T-cell (primary cell): ENCODE results near the gene DENND4A. TPM values are rescaled to one million over a fixed set of nuclear protein-coding genes. Genes with fewer than 3 reads are reported as not detected.

Experiments used
- ATAC-seq, 4 experiments: fragments of 200-7000 bp in 3 of 4; fragments of 150-1000 bp in 1 of 4; cut with Tn5 transposase; replicated peaks in 1 of 4; 1 replicate in 3 of 4; 2 replicates in 1 of 4; pipeline ENCODE4 v1.10.0; 2021; ENCODE audit warnings: moderate library complexity in 3 of 4, mild to moderate bottlenecking in 2 of 4, moderate number of reproducible peaks in 1 of 4
- CTCF ChIA-PET, 2 donors: fragments of 300-600 bp; sonication (Branson Sonifier 250); formaldehyde crosslinking; loops; one replicate each; lab custom pipeline; 2022; ENCODE audit warnings: antibody characterized with exemption in 2 of 2; lab: Charles Lee
- POLR2A ChIA-PET, 2 donors: fragments of 300-600 bp; sonication (Branson Sonifier 250); formaldehyde crosslinking; loops; one replicate each; lab custom pipeline; 2022; ENCODE audit warnings: antibody characterized with exemption in 2 of 2; lab: Charles Lee
- DNase-seq, 35 experiments: peaks; one replicate each; pipeline versions ENCODE4 v3.0.0 to v3.0.0-alpha.2; 2013 to 2023
- H3K27ac ChIP-seq: one replicate; pipeline ENCODE4 v1.5.1; 2013; ENCODE audit warnings: low read length
- H3K27me3 ChIP-seq, 2 experiments: replicated peaks in 1 of 2; 1 replicate in 1 of 2; 2 replicates in 1 of 2; pipeline versions ENCODE4 v1.6.1 to v1.7.0; 2013; ENCODE audit warnings: low read length in 1 of 2, mixed read lengths in 1 of 2; ENCODE audit not compliant: control insufficient read depth in 2 of 2, insufficient read depth in 2 of 2; ENCODE audit errors: extremely low read depth in 1 of 2
- H3K36me3 ChIP-seq, 2 donors: 1 replicate in 1 of 2; 2 replicates in 1 of 2; pipeline versions ENCODE4 v1.6.1 to v1.7.0; 2013; ENCODE audit warnings: low read length in 1 of 2; ENCODE audit not compliant: control insufficient read depth in 2 of 2, insufficient read depth in 1 of 2; ENCODE audit errors: extremely low read depth in 1 of 2
- H3K4me1 ChIP-seq, 2 experiments: 1 replicate in 1 of 2; 2 replicates in 1 of 2; pipeline versions ENCODE4 v1.6.1 to v1.7.0; 2013; ENCODE audit warnings: low read length in 2 of 2, mixed read lengths in 1 of 2; ENCODE audit not compliant: insufficient read depth in 2 of 2, control insufficient read depth in 1 of 2; ENCODE audit errors: extremely low read depth in 1 of 2
- H3K4me3 ChIP-seq, 2 donors: 1 replicate in 1 of 2; 2 replicates in 1 of 2; pipeline versions ENCODE4 v1.5.1 to v1.7.0; 2013; ENCODE audit warnings: mild to moderate bottlenecking in 2 of 2, low read length in 1 of 2, moderate library complexity in 1 of 2; ENCODE audit not compliant: control insufficient read depth in 1 of 2; ENCODE audit errors: extremely low read depth in 1 of 2
- H3K9me3 ChIP-seq: 2 replicates; pipeline ENCODE4 v1.7.0; 2013
- H3K27ac Mint-ChIP-seq, 2 donors: one replicate each; pipeline ENCODE4 v1.8.0; 2020 to 2021; ENCODE audit warnings: mild to moderate bottlenecking in 2 of 2, mixed read lengths in 2 of 2
- H3K27me3 Mint-ChIP-seq, 2 donors: one replicate each; pipeline ENCODE4 v1.8.0; 2021 to 2022; ENCODE audit warnings: mixed read lengths in 2 of 2
- H3K36me3 Mint-ChIP-seq: one replicate; pipeline ENCODE4 v1.8.0; 2021; ENCODE audit warnings: mixed read lengths
- H3K4me1 Mint-ChIP-seq, 3 donors: one replicate each; pipeline ENCODE4 v1.8.0; 2020 to 2022; ENCODE audit warnings: mixed read lengths in 3 of 3, mild to moderate bottlenecking in 1 of 3
- H3K4me3 Mint-ChIP-seq, 3 donors: one replicate each; pipeline ENCODE4 v1.8.0; 2020 to 2022; ENCODE audit warnings: mild to moderate bottlenecking in 3 of 3, mixed read lengths in 3 of 3, moderate library complexity in 3 of 3
- H3K9me3 Mint-ChIP-seq, 3 donors: one replicate each; pipeline ENCODE4 v1.8.0; 2020 to 2022; ENCODE audit warnings: mixed read lengths in 3 of 3
- WGBS: methylation state at CpG from one replicate; pipeline ENCODE4 v1.1.5; 2013; ENCODE audit warnings: missing lambda C conversion rate; ENCODE audit not compliant: insufficient coverage; 5-methylcytosine and 5-hydroxymethylcytosine counted together
- total RNA-seq, 35 experiments: library from RNA in 6 of 35; stranded (reverse) in 6 of 35; fragments of 120-200 nt in 1 of 35; gene quantifications; one replicate each; pipeline versions ENCODE4 v1.2.1 to v1.2.4 and lab custom pipeline; 2013 to 2026

The DENND4A gene
- 10 to 100 TPM; 49.7 to 76.3 (median 57.1) TPM for total RNA-seq
- total RNA-seq (2013): 72.1 TPM
- 88.0 to 352 (median 206) reads per million in 29 experiments for total RNA-seq (lab: John Stamatoyannopoulos, UW)

DNA sequence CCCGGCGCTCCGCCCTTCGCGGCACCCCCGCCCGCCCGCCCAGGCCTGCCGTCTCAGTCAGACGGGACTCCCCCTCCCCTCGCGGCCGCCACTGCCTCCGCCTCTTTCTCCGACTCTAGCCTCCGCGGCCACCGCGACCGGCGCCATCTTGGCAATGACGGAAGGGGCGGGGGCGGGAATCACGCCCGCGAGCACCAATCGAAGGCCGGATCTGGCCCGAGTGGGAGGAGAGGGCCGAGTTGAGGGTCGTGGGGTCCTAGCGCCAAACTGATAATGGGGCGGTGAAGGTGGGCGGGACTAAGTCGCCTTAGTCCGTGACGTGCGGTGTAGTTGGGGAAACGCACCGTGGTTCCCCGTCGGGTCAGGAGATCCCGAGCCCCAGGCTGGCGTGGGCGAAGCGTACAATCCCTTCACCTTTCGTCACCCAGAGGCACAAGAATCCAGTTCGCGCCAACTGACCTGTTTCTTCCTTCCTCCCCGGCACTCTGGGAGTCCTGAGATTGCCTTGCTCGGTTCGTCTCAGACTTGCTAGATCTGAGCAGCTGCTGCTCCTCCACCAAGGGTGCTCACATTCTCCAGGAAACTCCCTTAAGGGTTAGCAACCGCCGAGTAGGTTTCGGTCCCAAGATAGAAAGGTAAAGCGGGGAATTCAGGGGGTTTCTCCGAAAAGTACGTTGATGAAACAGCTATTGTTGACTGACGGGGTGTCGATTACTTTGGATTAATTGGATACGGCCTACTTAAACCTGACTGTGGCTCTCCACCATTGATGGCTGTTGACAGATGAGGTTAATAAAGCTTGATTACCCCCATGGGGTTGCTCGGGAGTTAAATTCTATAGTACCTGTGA lies at the start of gene DENND4A:
Gene DENND4A (minus strand): TSS at position 156 of the 850 bp plus-strand sequence. CDS start 35,843 bp downstream, outside the sequence.
- ATAC-seq: peak; percentile 83 to 86 (median 86)
- CTCF ChIA-PET: interaction anchor here (0.5 to 3.4 kb wide), 9 partner anchors 8 to 1873 kb away, joined by 3 to 34 read pairs (median 6); partner anchors contain the start of gene RAB11A (in 1 of the 2)
- POLR2A ChIA-PET: interaction anchor here (0.6 to 4.4 kb wide), 31 partner anchors 9 to 500 kb away, joined by 3 to 98 read pairs (median 6); partner anchors contain the start of gene RAB11A (in 1 of the 2)
- H3K4me1 Mint-ChIP-seq: peaks cover 43 to 60% (median 59%) of the 10 kb centered on the region in 3 donors
- H3K36me3 ChIP-seq: no peaks in the 10 kb centered on the region
- H3K4me3 Mint-ChIP-seq: peak within 1 kb of the TSS; percentile 86 to 91 (median 89)
- H3K27ac ChIP-seq: peak within 1 kb of the TSS; percentile 99
- peak within 1 kb of the TSS; percentile 93 to 95 for H3K27ac Mint-ChIP-seq
- H3K9me3 Mint-ChIP-seq: no peaks in the 10 kb centered on the region
- no peaks in the 10 kb centered on the region for H3K9me3 ChIP-seq
- peaks cover 22 to 27% of the 10 kb centered on the region in 2 experiments for H3K4me1 ChIP-seq
- 0% methylated on average over 28 of the region's 63 CpGs for WGBS
- DNase-seq: peak; percentile 97 to 99 (median 98)
- peak within 1 kb of the TSS; percentile 86 to 97 for H3K4me3 ChIP-seq
- H3K27me3 Mint-ChIP-seq: no peaks in the 10 kb centered on the region
- no peaks in the 10 kb centered on the region for H3K27me3 ChIP-seq
- peaks cover 4% of the 10 kb centered on the region for H3K36me3 Mint-ChIP-seq

DNA sequence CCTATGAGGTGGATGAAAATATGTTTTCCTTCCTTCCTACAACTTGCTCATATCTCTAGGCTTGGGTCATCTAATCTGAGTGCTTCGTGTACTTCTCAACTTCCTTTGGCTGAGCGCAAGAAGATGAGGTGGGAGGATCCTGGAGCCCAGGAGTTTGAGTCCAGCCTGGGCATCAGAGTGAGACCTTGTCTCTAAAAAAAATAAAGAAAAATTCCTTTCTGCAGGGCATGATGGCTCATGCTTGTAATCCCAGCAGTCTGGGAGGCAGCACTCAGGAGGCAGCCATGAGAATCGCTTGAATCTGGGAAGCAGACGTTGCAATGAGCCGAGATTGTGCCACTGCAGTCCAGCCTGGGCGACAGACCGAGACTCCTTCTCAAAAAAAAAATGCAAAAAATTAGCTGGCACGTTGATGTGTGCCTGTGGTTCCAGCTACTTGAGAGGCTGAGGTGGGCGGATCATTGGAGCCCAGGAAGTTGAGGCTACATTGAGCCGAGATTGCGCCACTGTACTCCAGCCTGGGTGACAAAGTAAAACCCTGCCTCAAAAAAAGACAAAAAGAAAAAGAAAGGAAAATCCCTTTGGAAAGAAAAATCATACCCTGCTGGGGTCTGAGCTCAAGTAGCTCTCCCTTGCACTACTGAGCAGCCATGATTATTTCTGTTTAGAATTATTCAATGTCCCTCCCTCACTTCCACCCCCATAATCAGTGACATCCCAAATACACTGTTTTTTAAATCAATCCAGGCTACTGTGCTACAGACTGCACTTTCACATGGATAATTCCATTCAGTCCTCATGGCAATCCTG lies 49.2 kb upstream of the DENND4A start:
- Histone ChIP-seq H3K4me3 (no peak overlapping the region), H3K4me1 (no peaks in the 10 kb centered on the region), H3K36me3 (no peaks in the 10 kb centered on the region), H3K27me3 (no peaks in the 10 kb centered on the region), H3K9me3 (no peaks in the 10 kb centered on the region), H3K27ac (no peak overlapping the region)
- ChIA-PET CTCF (interaction anchor here in 1 of 2 donors (1.4 kb wide), 1 partner anchor 22 kb away, joined by 3 read pairs; no protein-coding TSS in a partner anchor), POLR2A (no interaction called here)
- Mint-ChIP-seq H3K4me3 (no peak overlapping the region), H3K9me3 (no peaks in the 10 kb centered on the region), H3K36me3 (no peaks in the 10 kb centered on the region), H3K27me3 (no peaks in the 10 kb centered on the region), H3K4me1 (peaks cover 0 to 3% (median 0%) of the 10 kb centered on the region in 3 donors), H3K27ac (no peak overlapping the region)
- no peak for ATAC-seq
- DNase-seq: no peak
- whole genome bisulfite sequencing: 82% methylated on average over 9 of the region's 11 CpGs

DNA sequence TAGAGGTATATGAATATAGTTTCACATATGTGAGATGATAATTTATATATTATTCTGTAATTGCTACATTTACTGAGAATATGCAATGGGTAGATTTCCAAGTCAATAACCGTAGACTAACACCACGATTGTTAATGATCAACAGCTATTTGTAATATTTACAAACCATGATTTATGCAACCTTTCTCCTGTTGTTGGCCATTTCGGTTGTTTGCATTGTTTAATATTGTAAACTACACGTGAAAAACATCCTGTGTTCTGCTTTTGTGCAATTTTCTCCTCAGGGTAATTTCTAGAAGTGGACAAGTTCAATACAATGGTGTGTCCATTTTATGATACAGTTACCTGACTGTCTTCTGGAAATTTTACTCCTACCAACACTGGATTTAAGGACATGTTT lies 47.9 kb upstream of the DENND4A start:
- no peaks in the 10 kb centered on the region for H3K4me1 ChIP-seq
- H3K27me3 ChIP-seq: no peaks in the 10 kb centered on the region
- DNase-seq (no peak), ATAC-seq (no peak)
- H3K4me3 ChIP-seq: no peak overlapping the region
- no peaks in the 10 kb centered on the region for H3K9me3 ChIP-seq
- H3K27ac ChIP-seq: no peak overlapping the region
- ChIA-PET CTCF (no interaction called here), POLR2A (interaction anchor here in 1 of 2 donors (0.5 kb wide), 1 partner anchor 92 kb away, joined by 3 read pairs; no protein-coding TSS in a partner anchor)
- no peaks in the 10 kb centered on the region for H3K27me3 Mint-ChIP-seq
- no peaks in the 10 kb centered on the region for H3K36me3 Mint-ChIP-seq
- H3K4me1 Mint-ChIP-seq: peaks cover 3 to 6% (median 3%) of the 10 kb centered on the region in 3 donors
- no peaks in the 10 kb centered on the region for H3K9me3 Mint-ChIP-seq
- WGBS: no CpG with 5 or more reads among the region's 4 CpGs
- no peaks in the 10 kb centered on the region for H3K36me3 ChIP-seq
- H3K27ac Mint-ChIP-seq: no peak overlapping the region
- no peak overlapping the region for H3K4me3 Mint-ChIP-seq

DNA sequence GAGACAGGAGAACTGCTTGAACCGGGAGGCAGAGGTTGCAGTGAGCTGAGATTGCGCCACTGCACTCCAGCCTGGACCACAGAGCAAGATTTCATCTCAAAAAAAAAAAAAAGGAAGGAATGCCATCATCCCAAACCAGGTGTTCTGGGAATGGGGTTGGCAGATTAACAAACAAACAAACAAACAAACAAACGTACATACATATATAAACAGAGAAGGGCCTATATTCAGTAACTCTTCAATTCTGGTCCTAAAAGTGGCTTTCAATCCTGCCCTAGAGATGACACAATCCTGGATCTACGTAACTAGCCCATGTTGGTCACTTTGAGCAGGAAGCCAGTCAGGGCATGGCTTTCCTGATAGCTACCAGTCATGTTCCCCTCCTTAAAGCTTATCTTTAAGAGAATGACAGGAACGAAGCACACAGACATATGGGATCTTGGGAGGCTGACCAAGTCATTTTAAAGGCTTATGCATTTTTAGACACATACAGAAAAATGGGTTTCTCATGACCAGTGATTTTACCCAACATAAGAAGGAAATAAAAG lies 47.3 kb upstream of the DENND4A start:
- Mint-ChIP-seq H3K27me3 (no peaks in the 10 kb centered on the region), H3K4me3 (no peak overlapping the region), H3K27ac (no peak overlapping the region), H3K4me1 (peaks cover 6 to 10% (median 6%) of the 10 kb centered on the region in 3 donors), H3K36me3 (no peaks in the 10 kb centered on the region), H3K9me3 (no peaks in the 10 kb centered on the region)
- ATAC-seq: no peak
- no peak for DNase-seq
- no peaks in the 10 kb centered on the region for H3K36me3 ChIP-seq
- H3K4me3 ChIP-seq: no peak overlapping the region
- no peaks in the 10 kb centered on the region for H3K27me3 ChIP-seq
- H3K27ac ChIP-seq: no peak overlapping the region
- H3K4me1 ChIP-seq: peaks cover 0 to 4% of the 10 kb centered on the region in 2 experiments
- 100% methylated on average over 2 of the region's 5 CpGs for WGBS
- no peaks in the 10 kb centered on the region for H3K9me3 ChIP-seq
- ChIA-PET POLR2A (interaction anchor here in 1 of 2 donors (0.6 kb wide), 1 partner anchor 67 kb away, joined by 3 read pairs; no protein-coding TSS in a partner anchor), CTCF (no interaction called here)

DNA sequence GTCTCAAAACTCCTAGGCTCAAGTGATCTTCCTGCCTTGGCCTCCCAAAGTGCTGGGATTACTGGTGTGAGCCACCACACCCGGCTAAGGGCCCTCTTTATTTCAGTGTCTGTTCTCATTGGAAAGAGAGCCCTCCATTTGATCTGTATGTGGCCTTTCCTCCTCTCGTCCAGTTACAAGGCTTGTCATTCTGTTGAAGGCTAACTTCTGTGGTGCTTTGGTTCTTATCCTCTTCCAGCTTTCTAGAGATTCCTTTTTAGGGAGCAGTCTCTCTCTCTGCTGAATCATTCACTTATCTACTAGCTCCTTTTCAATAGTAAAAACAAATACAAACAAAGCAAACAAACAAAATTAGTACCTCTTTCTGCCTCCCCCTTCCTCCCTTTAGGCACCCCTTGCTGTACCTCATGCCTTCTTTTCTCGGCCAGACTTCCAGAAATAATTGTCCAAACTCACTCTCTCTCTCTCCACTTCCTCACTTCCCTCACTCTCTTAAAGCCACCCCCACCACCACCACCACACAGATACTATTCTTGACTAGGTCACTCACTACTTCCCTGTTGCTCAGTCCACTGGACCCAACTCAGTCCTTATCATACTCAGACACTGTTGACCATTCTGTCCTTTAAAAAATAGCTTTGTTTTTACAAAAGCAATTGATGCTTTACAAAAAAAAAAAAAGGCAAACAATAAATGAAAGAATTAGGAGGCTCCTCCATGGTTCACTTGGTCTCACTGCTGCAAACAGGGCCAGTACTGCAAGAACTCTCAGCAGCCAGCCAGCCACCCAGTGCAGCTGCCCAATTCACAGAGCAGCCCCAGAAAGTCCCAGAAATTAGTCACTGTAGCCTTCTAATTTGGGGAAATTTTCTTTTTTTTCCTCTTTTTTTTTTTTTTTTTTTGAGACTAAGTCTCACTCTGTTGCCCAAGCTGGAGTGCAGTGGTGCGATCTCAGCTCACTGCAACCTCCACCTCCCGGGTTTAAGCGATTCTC lies 45.5 kb upstream of the DENND4A start:
- H3K4me3 Mint-ChIP-seq: no peak overlapping the region
- no peak overlapping the region for H3K27ac ChIP-seq
- 79% methylated on average over 2 of the region's 6 CpGs for WGBS

More for the DNA sequence above, 45.5 kb upstream of the DENND4A start:
- POLR2A ChIA-PET: interaction anchor here (0.6 to 0.7 kb wide), 2 partner anchors 22 to 89 kb away, joined by 3 to 6 read pairs; no protein-coding TSS in a partner anchor
- Histone ChIP-seq H3K4me1 (peaks cover 14 to 21% of the 10 kb centered on the region in 2 experiments), H3K36me3 (no peaks in the 10 kb centered on the region), H3K9me3 (no peaks in the 10 kb centered on the region), H3K4me3 (no peak overlapping the region), H3K27me3 (no peaks in the 10 kb centered on the region)
- no peak for ATAC-seq
- H3K27me3 Mint-ChIP-seq: no peaks in the 10 kb centered on the region
- H3K27ac Mint-ChIP-seq: peak overlapping the region in 1 of 2 donors; percentile 7
- DNase-seq: no peak
- no peaks in the 10 kb centered on the region for H3K36me3 Mint-ChIP-seq
- H3K4me1 Mint-ChIP-seq: peaks cover 24 to 26% (median 24%) of the 10 kb centered on the region in 3 donors
- H3K9me3 Mint-ChIP-seq: no peaks in the 10 kb centered on the region
- CTCF ChIA-PET: interaction anchor here (0.5 to 1.6 kb wide), 9 partner anchors 13 to 1269 kb away, joined by 3 to 13 read pairs (median 4); no protein-coding TSS in a partner anchor
